H1 (cell line): ENCODE data around the gene CASK. TPM values are rescaled to one million over a fixed set of nuclear protein-coding genes. Genes with fewer than 3 reads are reported as not detected.

ENCODE experiments used
- CHD2 ChIP-seq: IDR thresholded peaks from 2 replicates; pipeline ENCODE4 v1.6.1; 2012; ENCODE audit warnings: low read length, improper control_type of control experiment
- KDM1A ChIP-seq: fragments of 200-600, 300-600 bp; sonication (generic); IDR thresholded peaks from 2 replicates; pipeline ENCODE4 v1.7.1; 2016; ENCODE audit warnings: mild to moderate bottlenecking, low read length, borderline replicate concordance
- PHF8 ChIP-seq: fragments of 200-600 bp; sonication (generic); conservative IDR thresholded peaks from 2 replicates; pipeline ENCODE4 v1.7.1; 2012; ENCODE audit warnings: low read depth, mild to moderate bottlenecking, inconsistent platforms, low read length, moderate library complexity
- POLR2A ChIP-seq, 2 experiments: IDR thresholded peaks; 1 replicate in 1 of 2; 2 replicates in 1 of 2; pipeline ENCODE4 v1.6.1; 2011; ENCODE audit warnings: low read depth in 2 of 2, low read length in 2 of 2, mild to moderate bottlenecking in 2 of 2; ENCODE audit errors: control extremely low read depth in 1 of 2
- RXRA ChIP-seq: IDR thresholded peaks from 2 replicates; pipeline ENCODE4 v1.6.1; 2011; ENCODE audit warnings: low read depth, mild to moderate bottlenecking, low read length, moderate library complexity; ENCODE audit not compliant: insufficient read depth
- SUZ12 ChIP-seq: fragments of 200-600 bp; sonication (generic); IDR thresholded peaks from 2 replicates; pipeline ENCODE4 v1.6.1; 2012; ENCODE audit warnings: mild to moderate bottlenecking, inconsistent platforms, low read length, moderate library complexity, mixed read lengths
- polyA plus RNA-seq, 7 experiments: library from polyadenylated mRNA; depleted of rRNA in 3 of 7; stranded (reverse) in 5 of 7; unstranded in 2 of 7; fragments of >200 nt in 5 of 7; fragments of 200-250 nt in 2 of 7; gene quantifications; 1 replicate in 5 of 7; 2 replicates in 1 of 7; 4 replicates in 1 of 7; pipeline versions ENCODE4 v1.2.1 to v1.2.3, GENCODE V29; 2011 to 2013; ENCODE audit warnings: missing spikeins in 2 of 7, mixed read lengths in 2 of 7
- total RNA-seq: library from RNA; stranded (reverse); fragmentation: NEBNext Ultra II Directional; extraction: Animal tissue kit (Norgen Biotek cat#: 25700); gene quantifications from 2 replicates; pipeline ENCODE4 v1.2.1, GENCODE V29; 2021

CASK gene
- total and polyA plus RNA-seq, 2 of the 8 experiments (the other 6 are each of a cell fraction or from before 2014, with no cell fraction given), result 21.6 to 55.1 TPM

- TF ChIP-seq CHD2 (no peak), KDM1A (no peak), POLR2A (IDR thresholded peaks at IDR 0.05; ENCODE audit: control extremely low read depth in 1 of 2, low read depth in 2 of 2, low read length in 2 of 2) (no peak), SUZ12 (no peak), PHF8 (no peak), RXRA (no peak)
- TF ChIP-seq, all 59 proteins: peak for 0
These were observed 127.3 kb downstream of the CASK start (continued) for GRCh38 chrX:41796046-41796445.
